Keratinocyte (primary cell): ENCODE measurements around the gene GCK. TPM values are rescaled to one million over a fixed set of nuclear protein-coding genes. Genes with fewer than 3 reads are reported as not detected.

Experiments
- DNase-seq: peaks from one replicate; pipeline ENCODE4 v3.0.0-alpha.2; 2011; ENCODE audit warnings: low read depth, missing footprints, low spot score
- FAIRE-seq: peaks from 2 replicates; lab custom pipeline; 2011; peaks lifted over from hg19 to GRCh38; lab: Jason Lieb, UNC
- H2AFZ ChIP-seq: 2 replicates; pipeline ENCODE4 v1.6.0; 2012; ENCODE audit warnings: low read length, control low read depth, inconsistent platforms; ENCODE audit not compliant: control insufficient read depth
- H3K27ac ChIP-seq: 2 replicates; pipeline ENCODE4 v1.5.1; 2011; ENCODE audit warnings: low read length; ENCODE audit not compliant: control insufficient read depth, insufficient read depth
- H3K27me3 ChIP-seq: 3 replicates; pipeline ENCODE4 v1.6.0; 2011; ENCODE audit warnings: low read length; ENCODE audit not compliant: control insufficient read depth, insufficient read depth; ENCODE audit errors: extremely low read depth
- H3K36me3 ChIP-seq, 2 experiments: 2 replicates in 1 of 2; 3 replicates in 1 of 2; pipeline ENCODE4 v1.5.1; 2011; ENCODE audit warnings: low read length in 2 of 2, mild to moderate bottlenecking in 1 of 2; ENCODE audit not compliant: control insufficient read depth in 2 of 2, insufficient read depth in 2 of 2; ENCODE audit errors: extremely low read depth in 1 of 2
- H3K4me1 ChIP-seq: 3 replicates; pipeline ENCODE4 v1.5.1; 2011; ENCODE audit warnings: low read length; ENCODE audit not compliant: control insufficient read depth, insufficient read depth; ENCODE audit errors: extremely low read depth
- H3K4me2 ChIP-seq: 3 replicates; pipeline ENCODE4 v1.6.0; 2011; ENCODE audit warnings: low read depth, low read length; ENCODE audit not compliant: control insufficient read depth, insufficient read depth; ENCODE audit errors: extremely low read depth
- H3K4me3 ChIP-seq, 3 experiments: fragments of 200-600 bp in 1 of 3; sonication (generic) in 1 of 3; 2 replicates in 2 of 3; 3 replicates in 1 of 3; pipeline ENCODE4 v1.5.1; 2011 to 2016; ENCODE audit warnings: low read length in 3 of 3, mild to moderate bottlenecking in 3 of 3, control low read depth in 2 of 3, inconsistent platforms in 1 of 3, low read depth in 1 of 3, mixed read lengths in 1 of 3, mixed run types in 1 of 3, moderate library complexity in 1 of 3; ENCODE audit not compliant: control insufficient read depth in 2 of 3, insufficient read depth in 2 of 3; ENCODE audit errors: extremely low read depth in 1 of 3
- H3K79me2 ChIP-seq: 2 replicates; pipeline ENCODE4 v1.6.0; 2012; ENCODE audit warnings: low read length; ENCODE audit not compliant: control insufficient read depth, insufficient read depth
- H3K9ac ChIP-seq: 3 replicates; pipeline ENCODE4 v1.6.0; 2011; ENCODE audit warnings: low read length; ENCODE audit not compliant: control insufficient read depth, insufficient read depth; ENCODE audit errors: extremely low read depth
- H3K9me1 ChIP-seq: 3 replicates; pipeline ENCODE4 v1.6.0; 2011; ENCODE audit warnings: low read length; ENCODE audit not compliant: control insufficient read depth, insufficient read depth; ENCODE audit errors: extremely low read depth
- H3K9me3 ChIP-seq: 2 replicates; pipeline ENCODE4 v1.5.1; 2012; ENCODE audit warnings: low read depth, low read length; ENCODE audit not compliant: control insufficient read depth
- H4K20me1 ChIP-seq: 3 replicates; pipeline ENCODE4 v1.6.0; 2011; ENCODE audit warnings: low read length; ENCODE audit not compliant: control insufficient read depth, insufficient read depth; ENCODE audit errors: extremely low read depth
- CTCF ChIP-seq, 3 experiments: IDR thresholded peaks in 1 of 3; conservative IDR thresholded peaks in 1 of 3; optimal IDR thresholded peaks in 1 of 3; 2 replicates in 2 of 3; 3 replicates in 1 of 3; pipeline versions ENCODE3 to v1.5.1; 2011; ENCODE audit warnings: low read length in 3 of 3, mild to moderate bottlenecking in 3 of 3, moderate library complexity in 2 of 3, control low read depth in 1 of 3, inconsistent platforms in 1 of 3; ENCODE audit not compliant: insufficient read depth in 2 of 3; ENCODE audit errors: extremely low read depth in 1 of 3
- EZH2 ChIP-seq: IDR thresholded peaks from one replicate; pipeline ENCODE4 v1.6.1; 2012; ENCODE audit warnings: inconsistent platforms, mild to moderate bottlenecking, low read length, moderate library complexity
- dilution Hi-C: fragments of 300-500 bp; cut with MboI; formaldehyde crosslinking; loops from one replicate; pipeline ENCODE4 v1.7.0; 2020; ENCODE audit warnings: low sequenced_read_pairs; ENCODE audit not compliant: extremely low pct_ligation_motif_present
- polyA plus RNA-seq, 5 experiments: library from polyadenylated mRNA; depleted of rRNA in 3 of 5; stranded (reverse) in 3 of 5; stranded (forward) in 1 of 5; unstranded in 1 of 5; fragments of >200 nt; gene quantifications; 1 replicate in 1 of 5; 2 replicates in 3 of 5; 3 replicates in 1 of 5; pipeline versions ENCODE4 v1.2.1 to v1.2.3, GENCODE V29; 2011 to 2012; ENCODE audit warnings: missing spikeins in 2 of 5, low read depth in 1 of 5, low replicate concordance in 1 of 5

Gene GCK
- polyA plus RNA-seq, 1 donor (not counting 4 experiments of a cell fraction or from before 2014, with no cell fraction given), result not detected

GRCh38 chr7:44120395-44120794 is 68.8 kb downstream of the GCK start:
- Histone ChIP-seq H2AFZ (no peak overlapping the region), H3K4me3 (no peak overlapping the region), H3K9me1 (no peaks in the 10 kb centered on the region), H4K20me1 (no peaks in the 10 kb centered on the region), H3K36me3 (peaks cover 20 to 46% of the 10 kb centered on the region in 2 experiments), H3K4me2 (no peak overlapping the region), H3K4me1 (peaks cover 7% of the 10 kb centered on the region), H3K9me3 (no peaks in the 10 kb centered on the region), H3K27ac (no peak overlapping the region), H3K9ac (no peak overlapping the region), H3K27me3 (no peaks in the 10 kb centered on the region), H3K79me2 (peaks cover 32% of the 10 kb centered on the region)
- dilution Hi-C loops, result no loop called here
- no peak for FAIRE-seq
- no peak for TF ChIP-seq EZH2
- TF ChIP-seq CTCF (optimal IDR thresholded peaks at IDR 0.05 in 1 of 3, IDR thresholded peaks at IDR 0.05 in 1 of 3, conservative IDR thresholded peaks at IDR 0.05 in 1 of 3; ENCODE audit: extremely low read depth in 1 of 3, insufficient read depth in 2 of 3, low read length in 3 of 3), result no peak
- no peak for DNase-seq

GRCh38 chr7:44119829-44120380 is 69.3 kb downstream of the GCK start:
- FAIRE-seq (no peak), DNase-seq (no peak)
- no peak overlapping the region for H3K4me3 ChIP-seq
- peaks cover 24 to 48% of the 10 kb centered on the region in 2 experiments for H3K36me3 ChIP-seq
- H3K4me2 ChIP-seq, result no peak overlapping the region
- H3K27me3 ChIP-seq, result no peaks in the 10 kb centered on the region
- H4K20me1 ChIP-seq, result no peaks in the 10 kb centered on the region
- H3K27ac ChIP-seq, result no peak overlapping the region
- peaks cover 32% of the 10 kb centered on the region for H3K79me2 ChIP-seq
- no peak overlapping the region for H2AFZ ChIP-seq
- peaks cover 7% of the 10 kb centered on the region for H3K4me1 ChIP-seq
- H3K9ac ChIP-seq, result no peak overlapping the region
- H3K9me1 ChIP-seq, result no peaks in the 10 kb centered on the region
- H3K9me3 ChIP-seq, result no peaks in the 10 kb centered on the region
- dilution Hi-C loops, result no loop called here
- TF ChIP-seq EZH2, result no peak
- TF ChIP-seq CTCF (optimal IDR thresholded peaks at IDR 0.05 in 1 of 3, IDR thresholded peaks at IDR 0.05 in 1 of 3, conservative IDR thresholded peaks at IDR 0.05 in 1 of 3; ENCODE audit: extremely low read depth in 1 of 3, insufficient read depth in 2 of 3, low read length in 3 of 3), result no peak
